K562 (cell line): ENCODE data around the gene PRRC2A. TPM values are rescaled to one million over a fixed set of nuclear protein-coding genes. Genes with fewer than 3 reads are reported as not detected.

Experiments
- CBFB ChIP-seq: sonication (generic); formaldehyde crosslinking; IDR thresholded peaks from 2 replicates; pipeline ENCODE4 v1.4.0; 2020; ENCODE audit warnings: mild to moderate bottlenecking, missing genetic modification reagents
- FOXP4 ChIP-seq: sonication (generic); formaldehyde crosslinking; IDR thresholded peaks from 2 replicates; pipeline ENCODE4 v1.8.0; 2022; ENCODE audit warnings: mild to moderate bottlenecking, missing genetic modification reagents, borderline replicate concordance
- GMEB1 ChIP-seq: fragments of 250-450 bp; sonication (Bioruptor Pico); IDR thresholded peaks from 2 replicates; pipeline ENCODE4 v1.4.0; 2020; ENCODE audit warnings: mild to moderate bottlenecking
- MAFK ChIP-seq: IDR thresholded peaks from 2 replicates; pipeline ENCODE4 v1.6.1; 2011; ENCODE audit warnings: low read length, improper control_type of control experiment
- NFE2 ChIP-seq: IDR thresholded peaks from 2 replicates; pipeline ENCODE4 v1.6.1; 2014; ENCODE audit warnings: antibody characterized with exemption, low read depth
- RFX1 ChIP-seq: fragments of 450-650 bp; IDR thresholded peaks from 2 replicates; pipeline ENCODE4 v1.6.1; 2016; ENCODE audit warnings: mild to moderate bottlenecking, moderate library complexity
- SMARCE1 ChIP-seq: fragments of 450-650 bp; IDR thresholded peaks from 2 replicates; pipeline ENCODE4 v1.7.1; 2016; ENCODE audit warnings: mild to moderate bottlenecking
- VEZF1 ChIP-seq: fragments of 200-800 bp; sonication (Bioruptor generic); IDR thresholded peaks from 2 replicates; pipeline ENCODE4 v1.6.1; 2017; ENCODE audit warnings: missing genetic modification characterization, missing compliant biosample characterization
- ZNF280A ChIP-seq: fragments of 450-650 bp; IDR thresholded peaks from 2 replicates; pipeline ENCODE4 v1.6.1; 2018; ENCODE audit warnings: mild to moderate bottlenecking, low read depth; ENCODE audit not compliant: partially characterized antibody
- polyA plus RNA-seq, 8 experiments: library from polyadenylated mRNA; depleted of rRNA in 4 of 8; stranded (reverse) in 5 of 8; unstranded in 3 of 8; fragments of >200 nt; fragmentation: Nextera tagmentation in 2 of 8; fragmentation: Illumina TruSeq in 1 of 8; extraction: Ambion mirVana in 2 of 8; extraction: Trizol in 1 of 8; gene quantifications; 2 replicates each; pipeline versions ENCODE4 v1.2.1 to v1.2.3, GENCODE V29; 2011 to 2014; ENCODE audit warnings: inconsistent platforms in 1 of 8, missing spikeins in 1 of 8
- total RNA-seq, 7 experiments: library from RNA; depleted of rRNA in 6 of 7; stranded (reverse); fragments of >200 nt in 6 of 7; fragmentation: Illumina TruSeq in 2 of 7; extraction: Trizol in 2 of 7; gene quantifications; 2 replicates each; pipeline versions ENCODE4 v1.2.1 to v1.2.3, GENCODE V29; 2011 to 2021; ENCODE audit warnings: low replicate concordance in 1 of 7
- TF ChIP-seq, protein P1 (sequence below): fragments of 200-800 bp; sonication (Bioruptor generic); IDR thresholded peaks from 2 replicates; pipeline ENCODE4 v1.6.1; 2016; ENCODE audit warnings: missing genetic modification characterization, missing compliant biosample characterization
- TF ChIP-seq, protein P2 (sequence below): fragments of 250-450 bp; sonication (Bioruptor Pico); IDR thresholded peaks from 2 replicates; pipeline ENCODE4 v1.4.0; 2020; ENCODE audit warnings: mild to moderate bottlenecking, moderate library complexity, borderline replicate concordance

The PRRC2A gene
- total and polyA plus RNA-seq, 9 of the 15 experiments (the other 6 are each of a cell fraction or from before 2014, with no cell fraction given) = 1.0 to 332 (median 63.0) TPM

DNA sequence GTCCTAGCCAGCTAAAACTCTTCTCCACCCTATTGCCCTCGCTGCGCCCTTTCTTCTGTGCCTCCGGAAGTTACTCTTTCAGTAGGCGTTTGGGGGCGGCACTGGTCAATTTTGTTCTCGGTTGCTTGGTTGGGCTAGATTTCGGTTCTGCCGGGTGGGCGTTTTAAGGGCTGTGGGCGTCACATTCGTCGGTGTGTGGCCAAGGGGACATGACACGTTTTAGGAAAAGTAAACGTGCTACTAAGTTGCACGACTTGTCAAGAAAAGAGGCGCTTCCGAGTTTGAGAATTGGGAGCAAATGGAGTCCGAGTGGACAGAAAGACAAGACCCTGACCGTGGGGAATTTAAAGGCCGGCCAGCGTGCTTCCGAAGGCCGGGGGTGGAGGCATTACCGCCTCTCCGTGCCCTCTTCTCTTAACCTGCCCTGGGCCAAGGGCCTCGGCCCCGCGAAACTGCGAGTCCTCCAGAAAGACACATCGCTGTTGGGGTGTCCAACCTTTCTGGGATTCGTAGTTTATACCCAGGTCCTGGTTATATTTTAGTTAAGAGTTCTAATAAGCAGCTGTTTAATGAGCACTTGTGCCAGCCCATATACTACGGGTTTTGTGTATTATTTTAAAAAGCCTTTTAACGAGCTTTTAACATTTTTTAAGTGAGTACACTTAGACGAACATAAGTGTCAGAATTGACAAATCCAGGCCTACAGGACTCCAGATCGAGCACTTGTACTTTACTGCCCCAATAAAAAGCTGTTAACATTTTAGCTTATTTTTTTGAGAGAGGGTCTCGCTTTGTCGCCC lies 32.6 kb downstream of the PRRC2A start (continued):
- TF ChIP-seq, protein P1, sequence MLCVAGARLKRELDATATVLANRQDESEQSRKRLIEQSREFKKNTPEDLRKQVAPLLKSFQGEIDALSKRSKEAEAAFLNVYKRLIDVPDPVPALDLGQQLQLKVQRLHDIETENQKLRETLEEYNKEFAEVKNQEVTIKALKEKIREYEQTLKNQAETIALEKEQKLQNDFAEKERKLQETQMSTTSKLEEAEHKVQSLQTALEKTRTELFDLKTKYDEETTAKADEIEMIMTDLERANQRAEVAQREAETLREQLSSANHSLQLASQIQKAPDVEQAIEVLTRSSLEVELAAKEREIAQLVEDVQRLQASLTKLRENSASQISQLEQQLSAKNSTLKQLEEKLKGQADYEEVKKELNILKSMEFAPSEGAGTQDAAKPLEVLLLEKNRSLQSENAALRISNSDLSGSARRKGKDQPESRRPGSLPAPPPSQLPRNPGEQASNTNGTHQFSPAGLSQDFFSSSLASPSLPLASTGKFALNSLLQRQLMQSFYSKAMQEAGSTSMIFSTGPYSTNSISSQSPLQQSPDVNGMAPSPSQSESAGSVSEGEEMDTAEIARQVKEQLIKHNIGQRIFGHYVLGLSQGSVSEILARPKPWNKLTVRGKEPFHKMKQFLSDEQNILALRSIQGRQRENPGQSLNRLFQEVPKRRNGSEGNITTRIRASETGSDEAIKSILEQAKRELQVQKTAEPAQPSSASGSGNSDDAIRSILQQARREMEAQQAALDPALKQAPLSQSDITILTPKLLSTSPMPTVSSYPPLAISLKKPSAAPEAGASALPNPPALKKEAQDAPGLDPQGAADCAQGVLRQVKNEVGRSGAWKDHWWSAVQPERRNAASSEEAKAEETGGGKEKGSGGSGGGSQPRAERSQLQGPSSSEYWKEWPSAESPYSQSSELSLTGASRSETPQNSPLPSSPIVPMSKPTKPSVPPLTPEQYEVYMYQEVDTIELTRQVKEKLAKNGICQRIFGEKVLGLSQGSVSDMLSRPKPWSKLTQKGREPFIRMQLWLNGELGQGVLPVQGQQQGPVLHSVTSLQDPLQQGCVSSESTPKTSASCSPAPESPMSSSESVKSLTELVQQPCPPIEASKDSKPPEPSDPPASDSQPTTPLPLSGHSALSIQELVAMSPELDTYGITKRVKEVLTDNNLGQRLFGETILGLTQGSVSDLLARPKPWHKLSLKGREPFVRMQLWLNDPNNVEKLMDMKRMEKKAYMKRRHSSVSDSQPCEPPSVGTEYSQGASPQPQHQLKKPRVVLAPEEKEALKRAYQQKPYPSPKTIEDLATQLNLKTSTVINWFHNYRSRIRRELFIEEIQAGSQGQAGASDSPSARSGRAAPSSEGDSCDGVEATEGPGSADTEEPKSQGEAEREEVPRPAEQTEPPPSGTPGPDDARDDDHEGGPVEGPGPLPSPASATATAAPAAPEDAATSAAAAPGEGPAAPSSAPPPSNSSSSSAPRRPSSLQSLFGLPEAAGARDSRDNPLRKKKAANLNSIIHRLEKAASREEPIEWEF (CRISPR knock-in tag) = peak; percentile 85
- TF ChIP-seq FOXP4 (CRISPR knock-in tag) = no peak
- peak; percentile 81; the same call in 1 of the 2 replicates for TF ChIP-seq SMARCE1
- TF ChIP-seq RFX1 = no peak
- no peak for TF ChIP-seq VEZF1 (CRISPR knock-in tag)
- TF ChIP-seq GMEB1 = no peak
- peak; percentile 70; the same call in 1 of the 2 replicates for TF ChIP-seq CBFB (CRISPR knock-in tag)
- TF ChIP-seq, protein P2, sequence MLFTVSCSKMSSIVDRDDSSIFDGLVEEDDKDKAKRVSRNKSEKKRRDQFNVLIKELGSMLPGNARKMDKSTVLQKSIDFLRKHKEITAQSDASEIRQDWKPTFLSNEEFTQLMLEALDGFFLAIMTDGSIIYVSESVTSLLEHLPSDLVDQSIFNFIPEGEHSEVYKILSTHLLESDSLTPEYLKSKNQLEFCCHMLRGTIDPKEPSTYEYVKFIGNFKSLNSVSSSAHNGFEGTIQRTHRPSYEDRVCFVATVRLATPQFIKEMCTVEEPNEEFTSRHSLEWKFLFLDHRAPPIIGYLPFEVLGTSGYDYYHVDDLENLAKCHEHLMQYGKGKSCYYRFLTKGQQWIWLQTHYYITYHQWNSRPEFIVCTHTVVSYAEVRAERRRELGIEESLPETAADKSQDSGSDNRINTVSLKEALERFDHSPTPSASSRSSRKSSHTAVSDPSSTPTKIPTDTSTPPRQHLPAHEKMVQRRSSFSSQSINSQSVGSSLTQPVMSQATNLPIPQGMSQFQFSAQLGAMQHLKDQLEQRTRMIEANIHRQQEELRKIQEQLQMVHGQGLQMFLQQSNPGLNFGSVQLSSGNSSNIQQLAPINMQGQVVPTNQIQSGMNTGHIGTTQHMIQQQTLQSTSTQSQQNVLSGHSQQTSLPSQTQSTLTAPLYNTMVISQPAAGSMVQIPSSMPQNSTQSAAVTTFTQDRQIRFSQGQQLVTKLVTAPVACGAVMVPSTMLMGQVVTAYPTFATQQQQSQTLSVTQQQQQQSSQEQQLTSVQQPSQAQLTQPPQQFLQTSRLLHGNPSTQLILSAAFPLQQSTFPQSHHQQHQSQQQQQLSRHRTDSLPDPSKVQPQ (CRISPR knock-in tag) = no peak
- TF ChIP-seq MAFK = no peak
- TF ChIP-seq ZNF280A = no peak
- TF ChIP-seq NFE2 = no peak
